ENCODE measurements around the gene CERS5. TPM values are rescaled to one million over a fixed set of nuclear protein-coding genes. Genes with fewer than 3 reads are reported as not detected.

The CERS5 gene
- polyA plus RNA-seq, 1 experiment = 83.3 TPM

GRCh38 chr12:50123203-50123602, 44.0 kb downstream of the CERS5 start:
- CTCF ChIA-PET = interaction anchor here (1.3 to 4.7 kb wide), 3 partner anchors 10 to 53 kb away, joined by 4 to 28 read pairs (median 4); partner anchors contain the start of gene COX14
- POLR2A ChIA-PET = no interaction called here
- TF ChIP-seq, protein P1, sequence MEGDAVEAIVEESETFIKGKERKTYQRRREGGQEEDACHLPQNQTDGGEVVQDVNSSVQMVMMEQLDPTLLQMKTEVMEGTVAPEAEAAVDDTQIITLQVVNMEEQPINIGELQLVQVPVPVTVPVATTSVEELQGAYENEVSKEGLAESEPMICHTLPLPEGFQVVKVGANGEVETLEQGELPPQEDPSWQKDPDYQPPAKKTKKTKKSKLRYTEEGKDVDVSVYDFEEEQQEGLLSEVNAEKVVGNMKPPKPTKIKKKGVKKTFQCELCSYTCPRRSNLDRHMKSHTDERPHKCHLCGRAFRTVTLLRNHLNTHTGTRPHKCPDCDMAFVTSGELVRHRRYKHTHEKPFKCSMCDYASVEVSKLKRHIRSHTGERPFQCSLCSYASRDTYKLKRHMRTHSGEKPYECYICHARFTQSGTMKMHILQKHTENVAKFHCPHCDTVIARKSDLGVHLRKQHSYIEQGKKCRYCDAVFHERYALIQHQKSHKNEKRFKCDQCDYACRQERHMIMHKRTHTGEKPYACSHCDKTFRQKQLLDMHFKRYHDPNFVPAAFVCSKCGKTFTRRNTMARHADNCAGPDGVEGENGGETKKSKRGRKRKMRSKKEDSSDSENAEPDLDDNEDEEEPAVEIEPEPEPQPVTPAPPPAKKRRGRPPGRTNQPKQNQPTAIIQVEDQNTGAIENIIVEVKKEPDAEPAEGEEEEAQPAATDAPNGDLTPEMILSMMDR (IDR thresholded peaks at IDR 0.05; ENCODE audit: low read depth, low read length) = no peak
- Histone ChIP-seq H3K27ac (ENCODE audit: low read depth, low read length) (no peak overlapping the region), H3K27me3 (ENCODE audit: control insufficient read depth, insufficient read depth, low read length) (no peaks in the 10 kb centered on the region), H3K9me3 (ENCODE audit: control insufficient read depth, insufficient read depth, low read length) (no peaks in the 10 kb centered on the region; the same call in 1 of the 2 replicates), H3K4me3 (ENCODE audit: low read depth, low read length) (no peak overlapping the region)
- DNase-seq (ENCODE audit: low read depth, low spot score) = no peak

- no peaks in the 10 kb centered on the region for H3K27me3 ChIP-seq (ENCODE audit: control insufficient read depth, insufficient read depth, low read length)
- TF ChIP-seq, protein P1 (IDR thresholded peaks at IDR 0.05; ENCODE audit: low read depth, low read length) = no peak
- CTCF ChIA-PET = interaction anchor here (4.7 kb wide), 1 partner anchor 10 kb away, joined by 28 read pairs; the partner anchor contains the start of gene COX14
- no peaks in the 10 kb centered on the region; the same call in 1 of the 2 replicates for H3K9me3 ChIP-seq (ENCODE audit: control insufficient read depth, insufficient read depth, low read length)
- H3K4me3 ChIP-seq (ENCODE audit: low read depth, low read length) = no peak overlapping the region
- no peak for DNase-seq (ENCODE audit: low read depth, low spot score)
- POLR2A ChIA-PET = interaction anchor here (1.8 kb wide), 1 partner anchor 10 kb away, joined by 4 read pairs; the partner anchor contains the start of gene COX14
- H3K27ac ChIP-seq (ENCODE audit: low read depth, low read length) = no peak overlapping the region
Measured at GRCh38 chr12:50121641-50122040, 45.5 kb downstream of the CERS5 start.

DNA sequence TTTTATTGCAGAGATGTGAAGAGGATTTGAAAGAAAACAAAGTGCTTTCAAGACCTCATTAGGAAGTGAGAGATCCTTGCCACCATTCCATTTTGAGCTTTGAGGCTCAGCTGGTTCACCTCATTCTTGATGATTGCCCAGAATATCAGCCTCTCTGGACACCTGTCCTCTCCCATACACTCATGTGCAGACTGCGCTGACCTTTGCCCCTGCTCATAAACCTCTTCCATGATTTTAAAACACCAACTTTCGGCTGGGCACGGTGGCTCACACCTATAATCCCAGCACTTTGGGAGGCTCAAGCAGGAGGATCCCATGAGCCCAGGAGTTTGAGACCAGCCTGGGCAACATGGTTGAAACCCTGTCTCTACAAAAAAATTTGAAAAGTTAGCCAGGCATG, 46.2 kb downstream of the CERS5 start:
- POLR2A ChIA-PET = interaction anchor here (1.8 kb wide), 1 partner anchor 9 kb away, joined by 4 read pairs; the partner anchor contains the start of gene COX14
- H3K9me3 ChIP-seq (ENCODE audit: control insufficient read depth, insufficient read depth, low read length) = no peaks in the 10 kb centered on the region; the same call in 1 of the 2 replicates
- no peaks in the 10 kb centered on the region for H3K27me3 ChIP-seq (ENCODE audit: control insufficient read depth, insufficient read depth, low read length)
- no peak overlapping the region for H3K4me3 ChIP-seq (ENCODE audit: low read depth, low read length)
- no peak overlapping the region for H3K27ac ChIP-seq (ENCODE audit: low read depth, low read length)
- TF ChIP-seq, protein P1 (IDR thresholded peaks at IDR 0.05; ENCODE audit: low read depth, low read length) = no peak
- CTCF ChIA-PET = interaction anchor here (0.5 to 0.7 kb wide), 3 partner anchors 9 to 195 kb away, joined by 3 to 5 read pairs (median 4); partner anchors contain the start of gene COX14
- DNase-seq (ENCODE audit: low read depth, low spot score) = no peak

- POLR2A ChIA-PET = interaction anchor here (1.8 kb wide), 1 partner anchor 8 kb away, joined by 4 read pairs; the partner anchor contains the start of gene COX14
- no peak for DNase-seq (ENCODE audit: low read depth, low spot score)
- CTCF ChIA-PET = interaction anchor here (0.5 to 1.2 kb wide), 5 partner anchors 9 to 195 kb away, joined by 3 to 5 read pairs (median 4); partner anchors contain the start of gene COX14
- no peaks in the 10 kb centered on the region for H3K27me3 ChIP-seq (ENCODE audit: control insufficient read depth, insufficient read depth, low read length)
- no peaks in the 10 kb centered on the region; the same call in 1 of the 2 replicates for H3K9me3 ChIP-seq (ENCODE audit: control insufficient read depth, insufficient read depth, low read length)
- no peak overlapping the region for H3K27ac ChIP-seq (ENCODE audit: low read depth, low read length)
- TF ChIP-seq, protein P1 (IDR thresholded peaks at IDR 0.05; ENCODE audit: low read depth, low read length) = no peak
- H3K4me3 ChIP-seq (ENCODE audit: low read depth, low read length) = no peak overlapping the region
Measured at GRCh38 chr12:50120521-50120920, 46.6 kb downstream of the CERS5 start.

GRCh38 chr12:50119387-50119786, 47.8 kb downstream of the CERS5 start:
- ChIA-PET CTCF (interaction anchor here (0.6 to 1.2 kb wide), 2 partner anchors 10 to 57 kb away, joined by 3 to 4 read pairs; no protein-coding TSS in a partner anchor), POLR2A (interaction anchor here (0.5 kb wide), 1 partner anchor 35 kb away, joined by 4 read pairs; no protein-coding TSS in a partner anchor)
- no peak overlapping the region for H3K4me3 ChIP-seq (ENCODE audit: low read depth, low read length)
- no peak for DNase-seq (ENCODE audit: low read depth, low spot score)
- H3K27ac ChIP-seq (ENCODE audit: low read depth, low read length) = no peak overlapping the region
- no peaks in the 10 kb centered on the region; the same call in 1 of the 2 replicates for H3K9me3 ChIP-seq (ENCODE audit: control insufficient read depth, insufficient read depth, low read length)
- TF ChIP-seq, protein P1 (IDR thresholded peaks at IDR 0.05; ENCODE audit: low read depth, low read length) = no peak
- no peaks in the 10 kb centered on the region for H3K27me3 ChIP-seq (ENCODE audit: control insufficient read depth, insufficient read depth, low read length)

All from AG04450 (cell line).